Fibroblast of lung (primary cell): ENCODE results near the gene CTSZ. TPM values are rescaled to one million over a fixed set of nuclear protein-coding genes. Genes with fewer than 3 reads are reported as not detected.

Experiments
- DNase-seq, 2 donors: peaks; one replicate each; pipeline versions ENCODE4 v3.0.0 to v3.0.0-alpha.2; 2010; ENCODE audit warnings: low read depth in 2 of 2
- H2AFZ ChIP-seq: 2 replicates; pipeline ENCODE4 v1.5.1; 2012; ENCODE audit warnings: low read length, control low read depth, inconsistent platforms
- H3K27ac ChIP-seq: 2 replicates; pipeline ENCODE4 v1.5.1; 2011; ENCODE audit warnings: low read length, control low read depth; ENCODE audit not compliant: insufficient read depth
- H3K27me3 ChIP-seq: 2 replicates; pipeline ENCODE4 v1.5.1; 2011; ENCODE audit warnings: mild to moderate bottlenecking, low read length; ENCODE audit not compliant: control insufficient read depth, insufficient read depth
- H3K36me3 ChIP-seq: 2 replicates; pipeline ENCODE4 v1.5.1; 2011; ENCODE audit warnings: low read length; ENCODE audit not compliant: control insufficient read depth, insufficient read depth
- H3K4me1 ChIP-seq: 2 replicates; pipeline ENCODE4 v1.5.1; 2011; ENCODE audit warnings: low read length; ENCODE audit not compliant: control insufficient read depth, insufficient read depth; ENCODE audit errors: extremely low read depth
- H3K4me2 ChIP-seq: 2 replicates; pipeline ENCODE4 v1.5.1; 2011; ENCODE audit warnings: low read length, control low read depth; ENCODE audit not compliant: insufficient read depth; ENCODE audit errors: extremely low read depth
- H3K4me3 ChIP-seq, 4 experiments: fragments of 200-600 bp in 1 of 4; sonication (generic) in 1 of 4; replicated peaks in 1 of 4; 2 replicates each; pipeline ENCODE4 v1.5.1; 2011 to 2016; ENCODE audit warnings: low read length in 4 of 4, low read depth in 3 of 4, mild to moderate bottlenecking in 3 of 4, control low read depth in 2 of 4, inconsistent platforms in 1 of 4, mixed read lengths in 1 of 4; ENCODE audit not compliant: insufficient read depth in 1 of 4; ENCODE audit errors: control extremely low read depth in 1 of 4
- H3K79me2 ChIP-seq: 2 replicates; pipeline ENCODE4 v1.5.1; 2012; ENCODE audit warnings: mild to moderate bottlenecking, low read length, inconsistent platforms; ENCODE audit not compliant: control insufficient read depth, insufficient read depth
- H3K9ac ChIP-seq: 2 replicates; pipeline ENCODE4 v1.5.1; 2011; ENCODE audit warnings: mild to moderate bottlenecking, low read length, control low read depth; ENCODE audit not compliant: insufficient read depth
- H3K9me3 ChIP-seq: 2 replicates; pipeline ENCODE4 v1.5.1; 2012; ENCODE audit warnings: low read depth, low read length; ENCODE audit not compliant: control insufficient read depth, insufficient read depth
- H4K20me1 ChIP-seq: 2 replicates; pipeline ENCODE4 v1.5.1; 2011; ENCODE audit warnings: low read length; ENCODE audit not compliant: control insufficient read depth, insufficient read depth; ENCODE audit errors: extremely low read depth
- EZH2 ChIP-seq: IDR thresholded peaks from 2 replicates; pipeline ENCODE4 v1.5.1; 2012; ENCODE audit warnings: low read length, control low read depth, mild to moderate bottlenecking; ENCODE audit errors: missing control alignments
- polyA plus RNA-seq, 2 donors: library from polyadenylated mRNA; depleted of rRNA in 1 of 2; stranded (reverse) in 1 of 2; unstranded in 1 of 2; fragments of >200 nt; gene quantifications; 2 replicates each; pipeline ENCODE4 v1.2.1, GENCODE V29; 2011 to 2012; ENCODE audit warnings: missing spikeins in 1 of 2
- total RNA-seq: library from RNA; depleted of rRNA; stranded (reverse); fragments of >200 nt; gene quantifications from 2 replicates; pipeline ENCODE4 v1.2.1, GENCODE V29; 2014
- TF ChIP-seq, protein P1 (sequence below), 2 donors: IDR thresholded peaks in 1 of 2; conservative IDR thresholded peaks in 1 of 2; 1 replicate in 1 of 2; 2 replicates in 1 of 2; pipeline ENCODE4 v1.5.1; 2011 to 2012; ENCODE audit warnings: low read length in 2 of 2, control low read depth in 1 of 2, inconsistent platforms in 1 of 2, low read depth in 1 of 2, mild to moderate bottlenecking in 1 of 2

CTSZ gene
- total and polyA plus RNA-seq, 2 donors (not counting 1 experiment from before 2014, with no cell fraction given): 201 to 250 TPM

DNA sequence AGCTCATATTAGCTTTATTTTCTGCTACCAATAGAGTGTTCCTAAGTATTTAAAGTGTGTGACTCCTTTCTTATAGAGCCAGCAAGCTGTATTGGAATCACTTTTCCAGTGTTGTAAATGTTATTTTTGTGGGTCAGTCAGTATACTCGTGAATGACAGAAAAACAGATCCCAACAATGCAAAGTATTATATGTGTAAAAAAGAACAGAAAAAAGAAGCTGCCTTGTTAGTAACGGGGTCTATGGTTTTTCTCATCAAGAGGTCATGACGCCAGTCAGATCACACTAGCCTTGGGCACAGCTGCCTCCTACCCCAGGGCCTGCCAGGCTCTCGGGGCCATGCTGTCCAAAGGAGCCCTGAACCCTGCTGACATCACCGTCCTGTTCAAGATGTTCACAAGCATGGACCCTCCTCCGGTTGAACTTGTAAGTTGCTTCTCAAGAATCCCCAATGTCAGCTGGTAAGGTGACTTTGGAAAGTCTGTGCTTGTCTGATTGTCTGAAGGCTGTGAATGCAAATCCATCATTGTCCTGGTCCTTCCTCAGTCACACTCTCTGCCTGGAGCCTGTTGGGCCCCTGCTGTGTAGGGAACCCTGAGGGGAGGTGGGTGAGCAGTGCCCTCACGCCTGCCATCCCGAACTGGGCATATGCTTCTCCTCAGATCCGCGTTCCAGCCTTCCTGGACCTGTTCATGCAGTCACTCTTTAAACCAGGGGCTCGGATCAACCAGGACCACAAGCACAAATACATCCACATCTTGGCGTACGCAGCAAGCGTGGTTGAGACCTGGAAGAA lies 16.2 kb downstream of the CTSZ start:
- DNase-seq: no peak
- Histone ChIP-seq H3K4me1 (peaks cover 2% of the 10 kb centered on the region), H4K20me1 (no peaks in the 10 kb centered on the region), H3K9ac (no peak overlapping the region), H3K9me3 (no peaks in the 10 kb centered on the region), H3K79me2 (no peaks in the 10 kb centered on the region), H3K36me3 (peaks cover 26% of the 10 kb centered on the region), H2AFZ (no peak overlapping the region), H3K4me3 (no peak overlapping the region), H3K4me2 (no peak overlapping the region), H3K27ac (no peak overlapping the region), H3K27me3 (no peaks in the 10 kb centered on the region)
- TF ChIP-seq, protein P1, sequence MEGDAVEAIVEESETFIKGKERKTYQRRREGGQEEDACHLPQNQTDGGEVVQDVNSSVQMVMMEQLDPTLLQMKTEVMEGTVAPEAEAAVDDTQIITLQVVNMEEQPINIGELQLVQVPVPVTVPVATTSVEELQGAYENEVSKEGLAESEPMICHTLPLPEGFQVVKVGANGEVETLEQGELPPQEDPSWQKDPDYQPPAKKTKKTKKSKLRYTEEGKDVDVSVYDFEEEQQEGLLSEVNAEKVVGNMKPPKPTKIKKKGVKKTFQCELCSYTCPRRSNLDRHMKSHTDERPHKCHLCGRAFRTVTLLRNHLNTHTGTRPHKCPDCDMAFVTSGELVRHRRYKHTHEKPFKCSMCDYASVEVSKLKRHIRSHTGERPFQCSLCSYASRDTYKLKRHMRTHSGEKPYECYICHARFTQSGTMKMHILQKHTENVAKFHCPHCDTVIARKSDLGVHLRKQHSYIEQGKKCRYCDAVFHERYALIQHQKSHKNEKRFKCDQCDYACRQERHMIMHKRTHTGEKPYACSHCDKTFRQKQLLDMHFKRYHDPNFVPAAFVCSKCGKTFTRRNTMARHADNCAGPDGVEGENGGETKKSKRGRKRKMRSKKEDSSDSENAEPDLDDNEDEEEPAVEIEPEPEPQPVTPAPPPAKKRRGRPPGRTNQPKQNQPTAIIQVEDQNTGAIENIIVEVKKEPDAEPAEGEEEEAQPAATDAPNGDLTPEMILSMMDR (conservative IDR thresholded peaks at IDR 0.05 in 1 of 2, IDR thresholded peaks at IDR 0.05 in 1 of 2; ENCODE audit: low read depth in 1 of 2, low read length in 2 of 2): no peak
- no peak for TF ChIP-seq EZH2

DNA sequence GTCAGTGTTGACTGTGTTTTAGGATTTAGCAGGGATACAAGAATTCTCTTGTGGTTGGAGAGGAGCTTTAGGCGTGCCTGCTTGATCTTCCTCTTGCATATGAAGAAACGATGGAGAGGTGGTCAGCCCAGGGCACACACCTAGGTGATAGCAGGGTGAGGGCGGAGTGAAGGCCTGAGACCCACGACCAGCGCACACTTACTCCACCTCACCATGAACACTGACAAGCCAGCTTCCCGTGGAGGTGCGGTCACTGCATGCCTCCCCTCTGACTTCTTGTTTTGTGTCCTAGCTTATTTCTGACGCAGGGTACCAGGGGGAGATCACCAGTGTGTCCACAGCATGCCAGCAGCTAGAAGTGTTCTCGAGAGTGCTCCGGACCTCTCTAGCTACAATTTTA lies 17.9 kb downstream of the CTSZ start:
- Histone ChIP-seq H3K27ac (no peak overlapping the region), H3K4me2 (no peak overlapping the region), H3K27me3 (no peaks in the 10 kb centered on the region), H2AFZ (no peak overlapping the region), H3K4me3 (no peak overlapping the region), H3K36me3 (peaks cover 19% of the 10 kb centered on the region), H3K9me3 (no peaks in the 10 kb centered on the region), H4K20me1 (no peaks in the 10 kb centered on the region), H3K79me2 (peaks cover 12% of the 10 kb centered on the region), H3K9ac (no peak overlapping the region), H3K4me1 (peaks cover 2% of the 10 kb centered on the region)
- TF ChIP-seq EZH2: no peak
- TF ChIP-seq, protein P1 (conservative IDR thresholded peaks at IDR 0.05 in 1 of 2, IDR thresholded peaks at IDR 0.05 in 1 of 2; ENCODE audit: low read depth in 1 of 2, low read length in 2 of 2): no peak
- no peak for DNase-seq

DNA sequence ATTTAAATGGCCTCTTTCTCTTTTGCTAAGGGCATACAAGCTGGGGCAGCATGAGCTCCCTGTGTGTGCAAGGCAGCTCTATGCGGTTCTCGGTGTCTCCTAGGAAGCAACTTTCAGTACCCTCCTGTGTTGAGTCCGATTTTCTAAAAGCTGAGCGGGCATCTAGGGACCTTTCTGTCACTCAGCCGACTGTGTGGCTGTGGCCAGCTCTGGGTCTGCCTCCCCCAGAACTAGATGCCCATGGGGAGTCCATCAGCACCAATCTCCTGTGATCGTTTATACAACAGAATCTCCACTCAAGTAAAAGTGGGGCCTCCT lies 18.5 kb downstream of the CTSZ start:
- DNase-seq: no peak
- Histone ChIP-seq H3K4me3 (no peak overlapping the region), H3K9ac (no peak overlapping the region), H4K20me1 (no peaks in the 10 kb centered on the region), H3K79me2 (peaks cover 19% of the 10 kb centered on the region), H3K9me3 (no peaks in the 10 kb centered on the region), H3K27ac (no peak overlapping the region), H3K27me3 (no peaks in the 10 kb centered on the region), H3K4me1 (peaks cover under 1% of the 10 kb centered on the region), H3K4me2 (no peak overlapping the region), H2AFZ (no peak overlapping the region), H3K36me3 (peaks cover 16% of the 10 kb centered on the region)
- no peak for TF ChIP-seq EZH2
- TF ChIP-seq, protein P1 (conservative IDR thresholded peaks at IDR 0.05 in 1 of 2, IDR thresholded peaks at IDR 0.05 in 1 of 2; ENCODE audit: low read depth in 1 of 2, low read length in 2 of 2): no peak
